GM18520 (cell line): ENCODE results near the gene MAPK14.
A peak's percentile ranks its signal among the peaks of the same experiment; 100 is the strongest.

Experiments
- ATAC-seq: cut with Tn5 transposase; IDR thresholded peaks from one replicate; pipeline ENCODE4 v1.9.1; 2021; ENCODE audit not compliant: unreplicated experiment

The MAPK14 gene

GRCh38 chr6:36098253-36098919 is 70.8 kb downstream of the MAPK14 start:
- ATAC-seq: no peak

- no peak for ATAC-seq
Measured at GRCh38 chr6:36098920-36099647, 71.5 kb downstream of the MAPK14 start.

- ATAC-seq: no peak
Measured at GRCh38 chr6:36099869-36100483, 72.4 kb downstream of the MAPK14 start.

- ATAC-seq: no peak
Measured at GRCh38 chr6:36101691-36102090, 74.1 kb downstream of the MAPK14 start.

GRCh38 chr6:36102853-36103252 is 75.2 kb downstream of the MAPK14 start:
- ATAC-seq: no peak

- ATAC-seq: no peak
Measured at GRCh38 chr6:36104836-36105235, 77.2 kb downstream of the MAPK14 start.

- ATAC-seq: no peak
Measured at GRCh38 chr6:36109092-36109491, 81.5 kb downstream of the MAPK14 start.

- no peak for ATAC-seq
Measured at GRCh38 chr6:36110050-36110449, 82.4 kb downstream of the MAPK14 start.

- ATAC-seq: no peak
Measured at GRCh38 chr6:36110863-36111262, 83.3 kb downstream of the MAPK14 start.

GRCh38 chr6:36111526-36111925 is 83.9 kb downstream of the MAPK14 start:
- no peak for ATAC-seq

- ATAC-seq: no peak
Measured at GRCh38 chr6:36113049-36113448, 85.4 kb downstream of the MAPK14 start.

- ATAC-seq: no peak
Measured at GRCh38 chr6:36113703-36114102, 86.1 kb downstream of the MAPK14 start.

- ATAC-seq: peak; percentile 42
Measured at GRCh38 chr6:36114798-36115408, 87.3 kb downstream of the MAPK14 start.

GRCh38 chr6:36115412-36115811 is 87.8 kb downstream of the MAPK14 start:
- no peak for ATAC-seq

- ATAC-seq: no peak
Measured at GRCh38 chr6:36116066-36116864, 88.7 kb downstream of the MAPK14 start.

- no peak for ATAC-seq
Measured at GRCh38 chr6:36116943-36117342, 89.3 kb downstream of the MAPK14 start.

GRCh38 chr6:36117658-36118549 is 90.3 kb downstream of the MAPK14 start:
- no peak for ATAC-seq

GRCh38 chr6:36118550-36119107 is 91.0 kb downstream of the MAPK14 start:
- no peak for ATAC-seq

GRCh38 chr6:36119209-36119608 is 91.6 kb downstream of the MAPK14 start:
- no peak for ATAC-seq

GRCh38 chr6:36120018-36120417 is 92.4 kb downstream of the MAPK14 start:
- ATAC-seq: no peak
